ENCODE data around the gene STARD3NL. TPM values are rescaled to one million over a fixed set of nuclear protein-coding genes. Genes with fewer than 3 reads are reported as not detected.
"Not testable (repeated sequence)": the region's sequence is repeated elsewhere in the genome, so short reads cannot be mapped to it uniquely, and the experiment has no call there.

Gene STARD3NL
- total RNA-seq, 2 donors from 2014 or later, result 10.9 to 19.7 TPM

- TF ChIP-seq CTCF (IDR thresholded peaks at IDR 0.05) (no peak), POLR2A (IDR thresholded peaks at IDR 0.05) (no peak)
- Histone ChIP-seq H3K27me3 (no peaks in the 10 kb centered on the region), H3K9me3 (no peaks in the 10 kb centered on the region), H3K4me1 (no peaks in the 10 kb centered on the region), H3K36me3 (replicated peaks in 1 of 2; ENCODE audit: insufficient read depth in 1 of 2, low read depth in 2 of 2) (no peaks in the 10 kb centered on the region), H3K4me3 (no peak overlapping the region), H3K27ac (no peak overlapping the region)
- intact Hi-C loops (cut with DNase I), result no loop called here
- WGBS, 2 donors, result 59 to 62% methylated on average over 3 of the region's 3 CpGs
- DNase-seq (no peak), ATAC-seq (no peak)
Measured at GRCh38 chr7:38241071-38241470, 63.0 kb downstream of the STARD3NL start.

- DNase-seq, result no peak
- Histone ChIP-seq H3K9me3 (no peaks in the 10 kb centered on the region), H3K4me1 (no peaks in the 10 kb centered on the region), H3K4me3 (no peak overlapping the region), H3K27me3 (no peaks in the 10 kb centered on the region), H3K27ac (no peak overlapping the region), H3K36me3 (replicated peaks in 1 of 2; ENCODE audit: insufficient read depth in 1 of 2, low read depth in 2 of 2) (no peaks in the 10 kb centered on the region)
- intact Hi-C loops (cut with DNase I), result no loop called here
- TF ChIP-seq POLR2A (IDR thresholded peaks at IDR 0.05) (no peak), CTCF (IDR thresholded peaks at IDR 0.05) (no peak)
- WGBS, 2 donors, result 82 to 89% methylated on average over 6 of the region's 6 CpGs
- no peak for ATAC-seq
Measured at GRCh38 chr7:38242814-38243213, 64.8 kb downstream of the STARD3NL start.

- H3K27ac ChIP-seq; H3K9me3 ChIP-seq; H3K36me3 ChIP-seq (replicated peaks in 1 of 2; ENCODE audit: insufficient read depth in 1 of 2, low read depth in 2 of 2); H3K4me1 ChIP-seq; DNase-seq; H3K27me3 ChIP-seq; intact Hi-C loops (cut with DNase I); H3K4me3 ChIP-seq: not testable (repeated sequence)
- 33 to 41% methylated on average over 5 of the region's 5 CpGs for WGBS, 2 donors
- peak; percentile 65 for ATAC-seq
Measured at GRCh38 chr7:38243345-38243744, 65.3 kb downstream of the STARD3NL start.

GRCh38 chr7:38244516-38244915 lies 66.5 kb downstream of the STARD3NL start:
- H3K9me3 ChIP-seq, result no peaks in the 10 kb centered on the region
- H3K27me3 ChIP-seq, result no peaks in the 10 kb centered on the region
- H3K4me3 ChIP-seq, result no peak overlapping the region
- H3K36me3 ChIP-seq (replicated peaks in 1 of 2; ENCODE audit: insufficient read depth in 1 of 2, low read depth in 2 of 2), result no peaks in the 10 kb centered on the region
- no peak for TF ChIP-seq POLR2A (IDR thresholded peaks at IDR 0.05)
- TF ChIP-seq CTCF (IDR thresholded peaks at IDR 0.05), result no peak
- 87 to 91% methylated on average over 14 of the region's 14 CpGs for WGBS, 2 donors
- no peak overlapping the region for H3K27ac ChIP-seq
- no peaks in the 10 kb centered on the region for H3K4me1 ChIP-seq
- intact Hi-C loops (cut with DNase I), result no loop called here
- ATAC-seq (no peak), DNase-seq (no peak)

- H3K27ac ChIP-seq, result no peak overlapping the region
- no peaks in the 10 kb centered on the region for H3K4me1 ChIP-seq
- intact Hi-C loops (cut with DNase I), result no loop called here
- H3K9me3 ChIP-seq, result no peaks in the 10 kb centered on the region
- 49 to 60% methylated on average over 3 of the region's 3 CpGs for WGBS, 2 donors
- ATAC-seq (no peak), DNase-seq (no peak)
- TF ChIP-seq CTCF (IDR thresholded peaks at IDR 0.05) (no peak), POLR2A (IDR thresholded peaks at IDR 0.05) (no peak)
- no peak overlapping the region for H3K4me3 ChIP-seq
- H3K27me3 ChIP-seq, result no peaks in the 10 kb centered on the region
- no peaks in the 10 kb centered on the region for H3K36me3 ChIP-seq (replicated peaks in 1 of 2; ENCODE audit: insufficient read depth in 1 of 2, low read depth in 2 of 2)
Measured at GRCh38 chr7:38245409-38245977, 67.4 kb downstream of the STARD3NL start.

Measured in body of pancreas (tissue), 4 donors.